IMR-90 (cell line): Measurements from ENCODE around the gene DCD. TPM values are rescaled to one million over a fixed set of nuclear protein-coding genes. Genes with fewer than 3 reads are reported as not detected.

Experiments
- ATAC-seq: fragments of 200-7000 bp; cut with Tn5 transposase; 2 replicates; pipeline ENCODE4 v1.9.1; 2020; ENCODE audit warnings: low read depth, mild to moderate bottlenecking, moderate library complexity
- BruUV-seq: library from RNA; stranded (reverse); fragments of 400-500 nt; replicated peaks from 2 replicates; lab custom pipeline; 2021; lab: Mats Ljungman, UMichigan
- CTCF ChIA-PET: fragments of 300-600 bp; formaldehyde crosslinking; extraction: SDS; loops from one replicate; lab custom pipeline; 2021; ENCODE audit warnings: antibody characterized with exemption; lab: Yijun Ruan, JAX
- POLR2A ChIA-PET: fragments of 300-600 bp; sonication (Branson Sonifier 250); formaldehyde crosslinking; loops from one replicate; lab custom pipeline; 2022; ENCODE audit warnings: antibody characterized with exemption; ENCODE audit not compliant: unreplicated experiment; lab: Charles Lee
- DNase-seq: peaks from one replicate; pipeline ENCODE4 v3.0.0; 2013
- H2AFZ ChIP-seq: replicated peaks from 2 replicates; pipeline ENCODE3; 2013; ENCODE audit warnings: low read length, mild to moderate bottlenecking; ENCODE audit not compliant: poor library complexity
- H2AK5ac ChIP-seq: 2 replicates; pipeline ENCODE4 v1.6.1; 2013; ENCODE audit warnings: low read depth, low read length, inconsistent platforms
- H2AK9ac ChIP-seq: replicated peaks from 2 replicates; pipeline ENCODE3; 2013; ENCODE audit warnings: mild to moderate bottlenecking, low read depth, low read length, moderate library complexity; ENCODE audit not compliant: poor library complexity
- H2BK120ac ChIP-seq: 2 replicates; pipeline ENCODE4 v1.6.1; 2013; ENCODE audit warnings: low read depth, low read length, inconsistent platforms
- H2BK15ac ChIP-seq: 3 replicates; pipeline ENCODE4 v1.6.1; 2013; ENCODE audit warnings: low read depth, low read length, inconsistent platforms
- H2BK20ac ChIP-seq: 2 replicates; pipeline ENCODE4 v1.6.1; 2013; ENCODE audit warnings: low read depth, mild to moderate bottlenecking, inconsistent platforms, low read length, moderate library complexity
- H2BK5ac ChIP-seq: 2 replicates; pipeline ENCODE4 v1.6.1; 2013; ENCODE audit warnings: mild to moderate bottlenecking, low read depth, low read length, inconsistent platforms; ENCODE audit not compliant: poor library complexity, severe bottlenecking
- H3K14ac ChIP-seq: replicated peaks from 2 replicates; pipeline ENCODE4 v1.6.1; 2013; ENCODE audit warnings: low read depth, low read length, inconsistent platforms
- H3K18ac ChIP-seq: 2 replicates; pipeline ENCODE4 v1.6.1; 2013; ENCODE audit warnings: low read depth, low read length, control low read depth
- H3K23ac ChIP-seq: 2 replicates; pipeline ENCODE4 v1.6.1; 2013; ENCODE audit warnings: low read depth, low read length, inconsistent platforms
- H3K27ac ChIP-seq: 2 replicates; pipeline ENCODE4 v1.5.1; 2013; ENCODE audit warnings: mild to moderate bottlenecking, control low read depth, low read length; ENCODE audit not compliant: insufficient read depth
- H3K27me3 ChIP-seq: 2 replicates; pipeline ENCODE4 v1.6.1; 2013; ENCODE audit warnings: low read length; ENCODE audit not compliant: control insufficient read depth, insufficient read depth
- H3K36me3 ChIP-seq: 2 replicates; pipeline ENCODE4 v1.6.1; 2013; ENCODE audit warnings: low read length, mixed read lengths; ENCODE audit not compliant: control insufficient read depth, insufficient read depth
- H3K4ac ChIP-seq: 2 replicates; pipeline ENCODE4 v1.6.1; 2013; ENCODE audit warnings: low read depth, low read length, inconsistent platforms
- H3K4me1 ChIP-seq: 2 replicates; pipeline ENCODE4 v1.6.1; 2013; ENCODE audit warnings: low read length, mixed read lengths; ENCODE audit not compliant: control insufficient read depth, insufficient read depth
- H3K4me2 ChIP-seq: 2 replicates; pipeline ENCODE4 v1.6.1; 2013; ENCODE audit warnings: low read depth, mild to moderate bottlenecking, control low read depth, low read length, moderate library complexity
- H3K4me3 ChIP-seq: 2 replicates; pipeline ENCODE4 v1.5.1; 2013; ENCODE audit warnings: low read depth, mild to moderate bottlenecking, control low read depth, low read length, moderate library complexity; ENCODE audit not compliant: insufficient read depth
- H3K56ac ChIP-seq: 2 replicates; pipeline ENCODE4 v1.6.1; 2013; ENCODE audit warnings: low read length, inconsistent platforms; ENCODE audit not compliant: insufficient read depth; ENCODE audit errors: extremely low read depth
- H3K79me1 ChIP-seq, 2 experiments: 2 replicates each; pipeline ENCODE4 v1.6.1; 2013; ENCODE audit warnings: low read length in 2 of 2, inconsistent platforms in 1 of 2, low read depth in 1 of 2
- H3K9ac ChIP-seq: 2 replicates; pipeline ENCODE4 v1.6.1; 2013; ENCODE audit warnings: low read depth, low read length, control low read depth
- H3K9me1 ChIP-seq: 2 replicates; pipeline ENCODE4 v1.6.1; 2013; ENCODE audit warnings: low read length, inconsistent platforms; ENCODE audit not compliant: insufficient read depth
- H3K9me3 ChIP-seq: 2 replicates; pipeline ENCODE4 v1.6.1; 2013; ENCODE audit warnings: low read length; ENCODE audit not compliant: control insufficient read depth, insufficient read depth
- H4K20me1 ChIP-seq: 2 replicates; pipeline ENCODE4 v1.6.1; 2013; ENCODE audit warnings: low read length, inconsistent platforms; ENCODE audit not compliant: insufficient read depth
- H4K5ac ChIP-seq: 2 replicates; pipeline ENCODE4 v1.6.1; 2013; ENCODE audit warnings: mild to moderate bottlenecking, low read depth, low read length, control low read depth
- H4K8ac ChIP-seq, 2 experiments: 2 replicates each; pipeline ENCODE4 v1.6.1; 2013; ENCODE audit warnings: low read depth in 2 of 2, low read length in 2 of 2, control low read depth in 1 of 2, inconsistent platforms in 1 of 2
- H4K91ac ChIP-seq: 2 replicates; pipeline ENCODE4 v1.6.1; 2013; ENCODE audit warnings: low read depth, low read length, inconsistent platforms; ENCODE audit not compliant: insufficient read depth
- BHLHE40 ChIP-seq: fragments of 150-350 bp; IDR thresholded peaks from 2 replicates; pipeline ENCODE4 v1.6.1; 2016; ENCODE audit warnings: mild to moderate bottlenecking, low read depth, low read length
- CEBPB ChIP-seq: IDR thresholded peaks from 2 replicates; pipeline ENCODE4 v1.6.1; 2012; ENCODE audit warnings: low read depth, low read length, improper control_type of control experiment
- CTCF ChIP-seq: conservative IDR thresholded peaks from 2 replicates; pipeline ENCODE4 v1.5.1; 2012; ENCODE audit warnings: mild to moderate bottlenecking, low read depth, low read length, improper control_type of control experiment
- FOS ChIP-seq: fragments of 150-350 bp; IDR thresholded peaks from 2 replicates; pipeline ENCODE4 v1.6.1; 2016; ENCODE audit warnings: low read depth, low read length
- MXI1 ChIP-seq: IDR thresholded peaks from 2 replicates; pipeline ENCODE4 v1.6.1; 2012; ENCODE audit warnings: low read depth, mild to moderate bottlenecking, low read length, moderate library complexity, borderline replicate concordance
- RAD21 ChIP-seq: IDR thresholded peaks from 2 replicates; pipeline ENCODE4 v1.6.1; 2012; ENCODE audit warnings: low read length, improper control_type of control experiment
- USF2 ChIP-seq: fragments of 150-350 bp; IDR thresholded peaks from 2 replicates; pipeline ENCODE4 v1.6.1; 2017; ENCODE audit warnings: mild to moderate bottlenecking, antibody characterized with exemption, low read length, low read depth
- WGBS, 2 experiments: methylation state at CpG; one replicate each; pipeline versions ENCODE4 v1.1.5 to v1.1.7; 2013; ENCODE audit warnings: missing lambda C conversion rate in 2 of 2; ENCODE audit not compliant: insufficient read length in 1 of 2; ENCODE audit errors: extremely low coverage in 2 of 2; 5-methylcytosine and 5-hydroxymethylcytosine counted together
- dilution Hi-C: fragments of 300-500 bp; cut with HindIII; formaldehyde crosslinking; loops from one replicate; pipeline ENCODE4 v1.14.3; 2018; ENCODE audit warnings: low sequenced_read_pairs; ENCODE audit not compliant: unreplicated experiment
- in situ Hi-C: fragments of 300-500 bp; cut with MboI; formaldehyde crosslinking; loops from 3 replicates; pipeline ENCODE4 v1.14.3; 2019; ENCODE audit warnings: low sequenced_read_pairs, inconsistent platforms, mixed read lengths
- intact Hi-C: fragments of 100-400 bp; cut with micrococcal nuclease; formaldehyde crosslinking; loops from 2 replicates; pipeline ENCODE4 v1.10.0; 2022
- polyA plus RNA-seq, 3 experiments: library from polyadenylated mRNA; depleted of rRNA; stranded (reverse); fragments of >200 nt; gene quantifications; 2 replicates each; pipeline ENCODE4 v1.2.3, GENCODE V29; 2012; ENCODE audit warnings: low replicate concordance in 1 of 3
- total RNA-seq: library from RNA; depleted of rRNA; stranded (reverse); fragments of >200 nt; gene quantifications from 2 replicates; pipeline ENCODE4 v1.2.3, GENCODE V29; 2012

The DCD gene
- total and polyA plus RNA-seq, 2 of the 4 experiments (the other 2 are of a cell fraction) = not detected

GRCh38 chr12:54624315-54625279 lies 23.6 kb downstream of the DCD start:
- DNase-seq = no peak
- ATAC-seq = no peak
- ChIA-PET POLR2A (no interaction called here), CTCF (no interaction called here)
- Histone ChIP-seq H3K14ac (no peak overlapping the region), H3K56ac (no peak overlapping the region), H2BK20ac (no peak overlapping the region), H4K91ac (no peak overlapping the region), H2AK9ac (no peak overlapping the region), H3K27ac (no peak overlapping the region), H3K27me3 (no peaks in the 10 kb centered on the region), H3K4me3 (no peak overlapping the region), H4K5ac (no peak overlapping the region), H4K8ac (no peak overlapping the region), H3K18ac (no peak overlapping the region), H3K9me3 (no peaks in the 10 kb centered on the region), H3K79me1 (no peaks in the 10 kb centered on the region), H2AFZ (no peak overlapping the region), H3K4me1 (no peaks in the 10 kb centered on the region), H3K9ac (no peak overlapping the region), H3K23ac (no peak overlapping the region), H2AK5ac (no peak overlapping the region), H4K20me1 (no peaks in the 10 kb centered on the region), H2BK120ac (no peak overlapping the region), H3K9me1 (no peaks in the 10 kb centered on the region), H3K4ac (no peak overlapping the region), H2BK5ac (no peak overlapping the region), H3K4me2 (no peak overlapping the region), H3K36me3 (no peaks in the 10 kb centered on the region), H2BK15ac (no peak overlapping the region)
- no TSS peak for BruUV-seq
- in situ Hi-C loops = no loop called here
- TF ChIP-seq CEBPB (no peak), USF2 (no peak), FOS (no peak), BHLHE40 (no peak), CTCF (no peak), MXI1 (no peak), RAD21 (no peak)
- intact Hi-C loops = no loop called here
- no CpG with 5 or more reads among the region's 5 CpGs for WGBS, 2 experiments
- dilution Hi-C loops = no loop called here
